Measurements from ENCODE around the gene ANKMY2.

The ANKMY2 gene

GRCh38 chr7:16670731-16671344, 25.3 kb upstream of the ANKMY2 start:
- TF ChIP-seq CTCF (IDR thresholded peaks at IDR 0.05; ENCODE audit: low read depth, low read length) = no peak
- peaks cover 62% of the 10 kb centered on the region for H3K36me3 ChIP-seq

GRCh38 chr7:16670021-16670420, 24.5 kb upstream of the ANKMY2 start:
- Histone ChIP-seq H3K4me1 (peaks cover 8% of the 10 kb centered on the region), H3K4me3 (ENCODE audit: low read depth, low read length) (no peak overlapping the region), H3K9me3 (no peaks in the 10 kb centered on the region), H3K36me3 (peaks cover 60% of the 10 kb centered on the region), H3K27me3 (no peaks in the 10 kb centered on the region)
- no peak for DNase-seq
- TF ChIP-seq CTCF (IDR thresholded peaks at IDR 0.05; ENCODE audit: low read depth, low read length) = no peak

More at GRCh38 chr7:16670731-16671344, 25.3 kb upstream of the ANKMY2 start:
- H3K4me1 ChIP-seq = peaks cover 8% of the 10 kb centered on the region
- H3K4me3 ChIP-seq (ENCODE audit: low read depth, low read length) = no peak overlapping the region
- H3K27me3 ChIP-seq = no peaks in the 10 kb centered on the region
- no peaks in the 10 kb centered on the region for H3K9me3 ChIP-seq
- DNase-seq = no peak

GRCh38 chr7:16669581-16669980, 24.0 kb upstream of the ANKMY2 start:
- H3K4me3 ChIP-seq (ENCODE audit: low read depth, low read length) = no peak overlapping the region
- H3K9me3 ChIP-seq = no peaks in the 10 kb centered on the region
- peaks cover 8% of the 10 kb centered on the region for H3K4me1 ChIP-seq
- H3K36me3 ChIP-seq = peaks cover 56% of the 10 kb centered on the region
- no peaks in the 10 kb centered on the region for H3K27me3 ChIP-seq
- TF ChIP-seq CTCF (IDR thresholded peaks at IDR 0.05; ENCODE audit: low read depth, low read length) = no peak
- DNase-seq = no peak

GRCh38 chr7:16668978-16669377, 23.4 kb upstream of the ANKMY2 start:
- no peaks in the 10 kb centered on the region for H3K27me3 ChIP-seq
- TF ChIP-seq CTCF (IDR thresholded peaks at IDR 0.05; ENCODE audit: low read depth, low read length) = no peak
- no peaks in the 10 kb centered on the region for H3K9me3 ChIP-seq
- peaks cover 52% of the 10 kb centered on the region for H3K36me3 ChIP-seq
- no peak for DNase-seq
- no peak overlapping the region for H3K4me3 ChIP-seq (ENCODE audit: low read depth, low read length)
- peaks cover 8% of the 10 kb centered on the region for H3K4me1 ChIP-seq

GRCh38 chr7:16668049-16668858, 22.7 kb upstream of the ANKMY2 start:
- Histone ChIP-seq H3K4me1 (peaks cover 8% of the 10 kb centered on the region), H3K9me3 (no peaks in the 10 kb centered on the region), H3K27me3 (no peaks in the 10 kb centered on the region), H3K36me3 (peaks cover 52% of the 10 kb centered on the region), H3K4me3 (ENCODE audit: low read depth, low read length) (no peak overlapping the region)
- peak; percentile 23; the same call in 1 of the 2 replicates for TF ChIP-seq CTCF (IDR thresholded peaks at IDR 0.05; ENCODE audit: low read depth, low read length)
- peak; percentile 69 for DNase-seq

- H3K4me1 ChIP-seq = peaks cover 8% of the 10 kb centered on the region
- H3K9me3 ChIP-seq = no peaks in the 10 kb centered on the region
- no peak for TF ChIP-seq CTCF (IDR thresholded peaks at IDR 0.05; ENCODE audit: low read depth, low read length)
- no peak for DNase-seq
- peaks cover 51% of the 10 kb centered on the region for H3K36me3 ChIP-seq
- no peak overlapping the region for H3K4me3 ChIP-seq (ENCODE audit: low read depth, low read length)
- H3K27me3 ChIP-seq = no peaks in the 10 kb centered on the region
These were observed 21.8 kb upstream of the ANKMY2 start for GRCh38 chr7:16667355-16667754.
